ENCODE results near the gene TAAR2.

GRCh38 chr6:132589454-132589853 lies 34.6 kb downstream of the TAAR2 start, which contains the start of gene TAAR5:
- TF ChIP-seq CTCF (IDR thresholded peaks at IDR 0.05; ENCODE audit: low read depth, low read length) (no peak), EZH2phosphoT487 (IDR thresholded peaks at IDR 0.05; ENCODE audit: low read depth) (no peak)
